CD1c-positive myeloid dendritic cell (primary cell): ENCODE data around the gene TRIM41.

Experiments
- DNase-seq: peaks from one replicate; pipeline ENCODE4 v3.0.0-alpha.2; 2016; ENCODE audit errors: extremely low spot score

The TRIM41 gene

GRCh38 chr5:181231432-181231831, 8.4 kb downstream of the TRIM41 start:
- no peak for DNase-seq

GRCh38 chr5:181232593-181232992, 9.5 kb downstream of the TRIM41 start:
- no peak for DNase-seq

GRCh38 chr5:181233088-181233800, 10.2 kb downstream of the TRIM41 start:
- no peak for DNase-seq

GRCh38 chr5:181233801-181234454, 10.8 kb downstream of the TRIM41 start:
- no peak for DNase-seq

GRCh38 chr5:181234455-181235306, 11.6 kb downstream of the TRIM41 start:
- DNase-seq = no peak

GRCh38 chr5:181235323-181235688, 12.2 kb downstream of the TRIM41 start:
- DNase-seq = no peak

GRCh38 chr5:181235689-181236366, 12.7 kb downstream of the TRIM41 start:
- no peak for DNase-seq

GRCh38 chr5:181236471-181236870, 13.4 kb downstream of the TRIM41 start:
- no peak for DNase-seq

- no peak for DNase-seq
Measured at GRCh38 chr5:181236954-181237641, 14.0 kb downstream of the TRIM41 start.

- DNase-seq = no peak
Measured at GRCh38 chr5:181237729-181238385, 14.8 kb downstream of the TRIM41 start.

GRCh38 chr5:181239062-181239663, 16.1 kb downstream of the TRIM41 start:
- DNase-seq = no peak

GRCh38 chr5:181241393-181241975, 18.4 kb downstream of the TRIM41 start:
- DNase-seq = peak; percentile 47

- no peak for DNase-seq
Measured at GRCh38 chr5:181242031-181242451, 19.0 kb downstream of the TRIM41 start.

- peak; percentile 40 for DNase-seq
Measured at GRCh38 chr5:181243018-181243563, 20.0 kb downstream of the TRIM41 start.

- DNase-seq = peak; percentile 94
Measured at GRCh38 chr5:181243564-181244343, 20.7 kb downstream of the TRIM41 start, which contains the start of gene RACK1. RACK1 (minus strand) TSS chr5:181243906; CDS start chr5:181243800, 106 bp downstream.

- no peak for DNase-seq
Measured at GRCh38 chr5:181245427-181246275, 22.6 kb downstream of the TRIM41 start.

- peak; percentile 97 for DNase-seq
Measured at GRCh38 chr5:181246276-181247049, 23.4 kb downstream of the TRIM41 start.
